Natural killer cell treated with Interleukin-12 subunit alpha and Interleukin-12 subunit beta and Interleukin-15 and Interleukin-18, amount 100 ng/mL, for 72 hours (primary cell): ENCODE measurements around the gene CMSS1. TPM values are rescaled to one million over a fixed set of nuclear protein-coding genes. Genes with fewer than 3 reads are reported as not detected.

Experiments used
- ATAC-seq, 2 donors: fragments of 150-1000 bp; cut with Tn5 transposase in 1 of 2; sonication (Bioruptor Pico), chemical (Tn5 transposase) in 1 of 2; 2 replicates each; pipeline ENCODE4 v1.10.0; 2021
- DNase-seq: peaks from one replicate; pipeline ENCODE4 v3.0.0; 2022; ENCODE audit warnings: low spot score
- H3K27ac Mint-ChIP-seq, 2 donors: 1 replicate in 1 of 2; 2 replicates in 1 of 2; pipeline ENCODE4 v1.8.0; 2022; ENCODE audit warnings: mixed read lengths in 2 of 2, mild to moderate bottlenecking in 1 of 2, moderate library complexity in 1 of 2
- H3K27me3 Mint-ChIP-seq, 2 donors: 1 replicate in 1 of 2; 2 replicates in 1 of 2; pipeline ENCODE4 v1.8.0; 2022; ENCODE audit warnings: mixed read lengths in 2 of 2
- H3K36me3 Mint-ChIP-seq: one replicate; pipeline ENCODE4 v1.8.0; 2022; ENCODE audit warnings: mixed read lengths
- H3K4me1 Mint-ChIP-seq, 2 donors: 1 replicate in 1 of 2; 2 replicates in 1 of 2; pipeline ENCODE4 v1.8.0; 2022; ENCODE audit warnings: low read depth in 2 of 2, mixed read lengths in 2 of 2, mild to moderate bottlenecking in 1 of 2
- H3K4me3 Mint-ChIP-seq: one replicate; pipeline ENCODE4 v1.8.0; 2022; ENCODE audit warnings: mixed read lengths
- H3K9me3 Mint-ChIP-seq: 2 replicates; pipeline ENCODE4 v1.8.0; 2022; ENCODE audit warnings: mixed read lengths
- total RNA-seq, 2 donors: library from RNA; stranded (reverse); gene quantifications; one replicate each; pipeline ENCODE4 v1.2.3, GENCODE V29; 2022

CMSS1 gene
- total RNA-seq, 2 donors from 2014 or later = 35.7 to 67.8 TPM

DNA sequence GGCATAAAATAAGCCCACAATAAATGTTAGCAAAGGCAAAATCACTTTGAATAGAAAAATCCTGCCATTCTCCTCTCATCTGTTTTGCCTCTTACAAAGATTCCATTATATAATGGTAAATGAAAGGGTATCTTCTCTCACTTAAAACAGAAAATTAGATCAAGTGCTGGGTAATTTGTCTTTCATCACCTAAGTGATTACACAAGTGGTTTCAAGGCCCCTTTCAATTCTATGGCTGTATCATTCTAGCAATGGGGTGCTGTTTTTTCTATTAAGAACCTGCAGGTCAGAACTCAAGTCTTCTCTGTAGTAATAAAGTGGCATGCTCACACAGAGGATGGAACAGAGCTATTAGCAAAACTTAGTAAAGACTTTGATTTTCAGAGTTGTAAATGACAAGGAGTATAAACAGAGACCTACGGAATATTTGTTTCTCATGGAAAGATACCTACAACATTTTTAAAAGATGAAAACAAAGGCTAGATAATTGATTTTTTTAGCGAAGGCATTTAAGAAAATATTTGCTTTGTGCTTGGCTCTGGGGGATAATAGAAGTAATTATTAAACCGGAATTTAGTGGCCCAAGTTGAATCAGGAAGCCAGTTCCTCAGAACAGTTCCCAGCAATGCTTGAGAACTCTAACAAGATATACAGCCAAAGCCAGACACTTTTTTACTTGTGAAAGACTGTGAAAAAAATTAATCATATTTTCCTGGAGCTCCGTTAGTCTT is 137.4 kb downstream of the CMSS1 start:
- Mint-ChIP-seq H3K27ac (no peak overlapping the region), H3K4me3 (no peak overlapping the region), H3K36me3 (no peaks in the 10 kb centered on the region), H3K9me3 (no peaks in the 10 kb centered on the region), H3K27me3 (no peaks in the 10 kb centered on the region), H3K4me1 (peaks cover 0 to 5% of the 10 kb centered on the region in 2 donors)
- ATAC-seq (no peak), DNase-seq (no peak)

DNA sequence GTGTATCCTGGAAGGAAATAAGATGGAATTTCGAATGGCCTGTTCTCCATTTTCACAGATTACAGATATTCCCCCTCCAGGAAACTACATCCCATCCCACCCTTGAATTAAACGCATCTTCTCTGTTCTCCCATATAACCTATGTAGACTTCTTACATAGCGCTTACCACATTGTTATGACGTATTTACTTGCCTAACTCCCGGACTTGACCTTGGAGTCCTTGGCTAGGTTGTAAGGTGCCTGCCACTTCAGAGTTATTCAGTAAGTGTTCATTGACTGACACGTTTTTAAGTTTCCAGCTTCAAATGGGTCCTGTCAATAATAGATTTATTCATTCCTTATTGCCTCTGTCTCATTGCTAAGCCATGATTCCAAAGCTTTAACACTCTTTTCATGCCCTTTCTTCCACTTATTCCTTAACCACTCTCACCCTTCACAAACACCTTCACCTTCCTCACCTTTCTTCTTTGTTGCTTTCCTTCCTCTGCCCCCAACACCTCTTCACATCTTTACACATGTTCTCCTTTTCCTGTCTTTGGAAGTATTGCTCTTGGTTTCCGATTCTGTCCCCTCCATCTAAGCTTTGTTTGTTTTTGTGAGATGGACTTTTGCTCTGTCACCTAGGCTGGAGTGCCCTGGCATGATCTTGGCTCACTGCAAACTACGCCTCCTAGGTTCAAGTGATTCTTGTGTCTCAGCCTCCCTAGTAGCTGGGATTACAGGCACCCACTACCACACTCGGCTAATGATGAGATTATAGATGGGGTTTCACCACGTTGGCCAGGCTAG is 138.3 kb downstream of the CMSS1 start:
- Mint-ChIP-seq H3K4me1 (peaks cover 0 to 5% of the 10 kb centered on the region in 2 donors), H3K27ac (no peak overlapping the region), H3K9me3 (no peaks in the 10 kb centered on the region), H3K27me3 (no peaks in the 10 kb centered on the region), H3K36me3 (no peaks in the 10 kb centered on the region), H3K4me3 (no peak overlapping the region)
- ATAC-seq (no peak), DNase-seq (no peak)

DNA sequence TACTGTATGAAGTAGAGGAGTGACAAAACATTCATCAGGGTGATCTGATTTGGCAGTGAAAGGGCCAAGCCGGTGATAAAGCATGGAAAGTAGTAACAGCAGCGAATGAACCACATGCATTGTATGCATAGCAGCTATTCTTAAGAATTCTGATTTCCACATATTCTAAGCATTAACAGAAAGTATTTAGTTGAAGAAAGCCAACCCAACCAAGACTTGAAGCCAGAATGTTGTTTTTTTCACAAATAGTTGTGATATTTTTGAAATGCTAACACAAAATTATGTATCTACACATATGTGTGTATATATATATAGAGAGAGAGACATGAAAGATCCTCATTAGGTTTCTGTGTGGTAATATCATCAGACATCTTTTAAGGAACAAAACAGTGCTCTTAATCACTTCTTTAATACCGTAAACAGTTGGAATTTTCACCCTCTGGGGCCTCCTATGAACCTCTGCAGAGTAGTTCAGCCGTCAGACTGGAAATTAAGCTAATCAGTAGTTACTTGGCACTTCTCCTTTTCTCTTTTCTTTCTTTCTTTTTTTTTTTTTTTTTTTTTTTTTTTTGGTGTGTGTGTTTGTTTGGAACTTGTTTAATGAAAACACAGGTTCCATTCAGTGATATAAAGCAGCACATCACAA is 139.6 kb downstream of the CMSS1 start:
- Mint-ChIP-seq H3K4me3 (no peak overlapping the region), H3K27ac (no peak overlapping the region), H3K9me3 (no peaks in the 10 kb centered on the region), H3K4me1 (peaks cover 4 to 5% of the 10 kb centered on the region in 2 donors), H3K36me3 (no peaks in the 10 kb centered on the region), H3K27me3 (no peaks in the 10 kb centered on the region)
- ATAC-seq = no peak
- no peak for DNase-seq

DNA sequence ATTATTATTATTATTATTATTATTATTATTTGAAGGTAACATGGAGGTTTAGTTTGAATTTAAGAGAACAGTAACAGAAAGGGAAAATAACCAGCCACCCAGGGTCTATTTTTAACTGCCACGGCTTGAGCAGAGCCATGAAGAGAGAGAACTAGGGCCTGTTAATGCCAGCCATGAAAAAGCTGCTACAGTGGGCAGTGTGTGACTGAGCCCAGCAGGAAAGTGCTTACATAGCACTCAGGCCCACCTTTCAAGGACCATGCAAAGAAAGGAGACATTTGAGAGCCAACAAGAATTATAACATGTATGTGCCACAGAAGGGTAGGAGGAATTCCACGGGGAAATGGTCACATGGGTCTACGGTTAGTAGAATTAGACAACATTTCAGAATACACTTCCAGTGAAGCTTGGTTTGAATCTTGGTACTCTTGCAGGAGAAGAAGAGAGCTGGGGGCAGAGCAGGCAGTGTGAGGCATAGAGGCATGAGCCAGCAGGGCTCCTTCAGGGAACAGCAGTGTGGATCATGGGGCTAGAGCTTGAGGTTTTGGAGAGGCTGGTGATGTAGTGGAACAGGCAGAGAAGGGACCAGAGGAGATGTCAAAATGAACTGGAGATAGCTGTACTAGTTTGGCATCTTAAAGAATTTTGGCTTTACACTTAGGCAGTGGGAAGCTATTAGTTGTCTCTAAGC is 140.7 kb downstream of the CMSS1 start:
- Mint-ChIP-seq H3K36me3 (no peaks in the 10 kb centered on the region), H3K9me3 (no peaks in the 10 kb centered on the region), H3K4me3 (no peak overlapping the region), H3K27me3 (no peaks in the 10 kb centered on the region), H3K27ac (no peak overlapping the region), H3K4me1 (peaks cover 4 to 5% of the 10 kb centered on the region in 2 donors)
- no peak for DNase-seq
- ATAC-seq = no peak

DNA sequence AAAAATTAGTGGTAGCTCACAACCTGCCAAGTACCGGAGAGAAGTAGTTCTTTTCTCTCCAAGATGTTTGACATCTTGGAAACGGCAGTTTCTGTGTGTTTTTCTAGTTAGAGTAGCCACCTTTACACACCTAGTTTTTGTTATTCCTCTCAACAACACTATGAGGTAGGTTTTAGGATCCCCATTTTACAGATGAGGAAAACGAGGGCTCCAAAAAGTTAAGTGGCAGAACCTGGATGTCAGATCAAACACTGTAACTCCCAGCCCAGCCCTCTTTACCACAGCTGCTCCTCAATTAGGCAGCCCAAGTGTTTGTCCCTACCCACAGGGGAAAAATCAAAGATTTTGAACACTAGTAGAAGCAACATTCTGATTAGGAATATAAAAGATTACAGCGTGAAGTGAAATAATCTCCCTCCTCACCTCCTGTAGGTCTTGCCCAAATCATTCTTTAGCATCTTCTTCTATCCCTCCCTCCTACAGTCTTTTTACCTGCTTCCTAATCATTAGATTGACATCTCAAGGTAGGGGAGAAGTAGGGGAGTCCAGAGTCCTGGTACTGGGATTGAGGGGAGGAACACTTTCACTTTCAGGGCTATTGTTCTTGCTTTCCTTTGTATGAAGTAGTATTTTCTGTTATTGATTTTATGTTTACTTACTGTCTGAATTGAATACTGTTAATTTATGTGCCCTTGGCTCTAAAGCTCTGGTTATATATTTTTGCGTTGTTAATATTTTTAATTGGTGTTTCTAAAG is 142.6 kb downstream of the CMSS1 start:
- no peak for DNase-seq
- Mint-ChIP-seq H3K4me3 (no peak overlapping the region), H3K9me3 (no peaks in the 10 kb centered on the region), H3K36me3 (no peaks in the 10 kb centered on the region), H3K27ac (no peak overlapping the region), H3K4me1 (peaks cover 0 to 4% of the 10 kb centered on the region in 2 donors), H3K27me3 (no peaks in the 10 kb centered on the region)
- ATAC-seq = no peak

DNA sequence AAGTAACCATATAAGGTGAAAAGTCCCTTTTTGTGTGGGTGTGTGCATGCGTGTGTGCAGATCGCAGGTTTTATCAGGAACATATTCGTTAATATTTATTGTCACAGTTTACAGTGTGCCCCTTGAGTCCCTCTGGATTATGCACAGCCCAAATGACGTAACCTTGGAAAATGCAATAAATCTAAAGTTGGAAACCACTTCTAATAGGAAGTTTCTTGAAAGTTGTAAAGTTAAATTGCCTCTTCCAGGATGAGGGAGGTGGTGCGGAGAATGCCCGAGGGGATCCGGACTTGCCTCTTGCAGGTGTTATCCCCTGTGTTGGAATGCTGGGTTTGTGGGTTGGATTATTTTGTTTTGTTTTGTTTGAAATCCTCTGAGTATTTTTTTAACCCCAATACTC is 143.3 kb downstream of the CMSS1 start:
- H3K4me3 Mint-ChIP-seq = no peak overlapping the region
- H3K27me3 Mint-ChIP-seq = no peaks in the 10 kb centered on the region
- H3K36me3 Mint-ChIP-seq = no peaks in the 10 kb centered on the region
- no peaks in the 10 kb centered on the region for H3K9me3 Mint-ChIP-seq
- ATAC-seq = no peak
- peaks cover 0 to 4% of the 10 kb centered on the region in 2 donors for H3K4me1 Mint-ChIP-seq
- no peak overlapping the region for H3K27ac Mint-ChIP-seq
- DNase-seq = no peak

DNA sequence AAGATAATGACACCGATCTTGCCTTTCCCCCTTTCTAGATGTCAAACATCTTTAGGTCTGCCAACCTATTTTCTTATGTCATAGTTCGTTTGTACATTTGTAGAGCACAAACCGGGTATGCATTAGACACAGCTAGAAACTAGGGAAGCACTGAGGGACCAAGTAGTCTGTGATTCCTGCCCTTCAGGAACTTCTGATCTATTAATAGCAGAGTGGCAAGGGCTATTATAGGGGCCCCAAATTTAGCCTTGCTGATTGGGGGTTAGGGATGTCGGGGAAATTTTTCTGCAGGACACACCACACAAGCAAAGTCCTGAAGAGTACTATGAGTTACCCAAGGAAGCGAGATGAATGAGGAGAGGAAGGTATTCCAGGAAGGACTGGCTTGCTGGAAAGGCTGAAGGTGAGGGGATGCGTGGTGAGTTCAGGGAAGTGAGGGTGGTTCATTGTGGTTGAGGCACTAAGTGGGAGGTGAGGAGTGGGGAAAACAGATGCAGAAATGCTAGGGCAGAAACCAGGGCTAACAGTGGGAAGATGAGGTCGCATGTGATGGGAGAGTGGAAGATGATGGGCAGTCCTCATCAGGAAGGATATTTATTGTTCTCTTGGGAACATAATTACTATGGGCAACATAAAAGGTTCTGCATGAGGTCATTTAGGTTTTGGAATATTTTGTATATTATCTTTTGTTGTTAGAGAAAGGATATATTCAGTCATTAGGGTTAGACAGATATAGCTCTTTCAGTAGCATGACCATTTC is 144.3 kb downstream of the CMSS1 start:
- DNase-seq (no peak), ATAC-seq (no peak)
- H3K36me3 Mint-ChIP-seq = no peaks in the 10 kb centered on the region
- H3K4me1 Mint-ChIP-seq = peaks cover 0 to 4% of the 10 kb centered on the region in 2 donors
- no peaks in the 10 kb centered on the region for H3K9me3 Mint-ChIP-seq
- H3K4me3 Mint-ChIP-seq = no peak overlapping the region
- no peaks in the 10 kb centered on the region for H3K27me3 Mint-ChIP-seq
- H3K27ac Mint-ChIP-seq = no peak overlapping the region

DNA sequence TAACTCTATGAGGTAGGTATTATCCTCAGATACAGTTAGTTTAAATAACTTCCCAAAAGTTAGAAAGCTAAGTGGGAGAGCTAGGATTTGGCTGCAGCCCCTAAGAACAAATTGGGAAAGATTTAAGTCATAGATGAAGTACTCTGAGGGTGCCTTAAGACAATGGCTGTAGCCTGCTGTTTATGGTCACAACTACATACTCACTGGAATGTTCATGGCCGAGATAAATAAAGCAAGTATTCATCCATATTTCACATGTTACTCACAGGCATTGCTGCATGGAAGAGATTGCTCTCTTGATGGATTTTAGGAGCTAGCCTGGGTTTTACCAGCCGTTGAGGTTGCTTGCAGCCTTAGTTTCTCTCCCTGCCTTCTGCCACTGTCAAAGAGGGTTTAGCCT is 145.0 kb downstream of the CMSS1 start:
- peaks cover 0 to 4% of the 10 kb centered on the region in 2 donors for H3K4me1 Mint-ChIP-seq
- no peak overlapping the region for H3K4me3 Mint-ChIP-seq
- ATAC-seq = no peak
- no peaks in the 10 kb centered on the region for H3K9me3 Mint-ChIP-seq
- no peak overlapping the region for H3K27ac Mint-ChIP-seq
- no peaks in the 10 kb centered on the region for H3K27me3 Mint-ChIP-seq
- no peaks in the 10 kb centered on the region for H3K36me3 Mint-ChIP-seq
- DNase-seq = no peak

DNA sequence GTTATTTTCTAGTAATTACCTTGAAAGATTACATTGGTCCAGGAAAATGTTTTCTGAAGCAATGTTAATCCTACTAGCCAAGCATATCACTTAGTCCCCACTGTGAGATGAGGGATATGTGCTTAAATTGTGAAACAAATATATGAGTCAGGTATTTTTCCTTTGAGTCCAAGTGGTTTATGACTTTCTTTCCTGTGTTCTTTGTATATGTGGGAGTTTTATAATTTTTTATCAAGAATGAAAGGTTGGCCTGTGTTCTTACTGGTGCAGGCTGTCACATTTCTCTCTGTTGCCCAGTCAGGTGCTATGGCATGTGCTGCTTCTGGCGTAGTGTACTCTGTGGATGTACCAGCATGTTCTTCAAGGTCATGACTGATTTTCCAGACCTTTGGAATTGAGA is 147.4 kb downstream of the CMSS1 start:
- no peaks in the 10 kb centered on the region for H3K27me3 Mint-ChIP-seq
- H3K27ac Mint-ChIP-seq = no peak overlapping the region
- H3K4me1 Mint-ChIP-seq = peaks cover 14 to 16% of the 10 kb centered on the region in 2 donors
- no peak for ATAC-seq
- H3K4me3 Mint-ChIP-seq = no peak overlapping the region
- DNase-seq = no peak
- H3K9me3 Mint-ChIP-seq = no peaks in the 10 kb centered on the region
- H3K36me3 Mint-ChIP-seq = no peaks in the 10 kb centered on the region

DNA sequence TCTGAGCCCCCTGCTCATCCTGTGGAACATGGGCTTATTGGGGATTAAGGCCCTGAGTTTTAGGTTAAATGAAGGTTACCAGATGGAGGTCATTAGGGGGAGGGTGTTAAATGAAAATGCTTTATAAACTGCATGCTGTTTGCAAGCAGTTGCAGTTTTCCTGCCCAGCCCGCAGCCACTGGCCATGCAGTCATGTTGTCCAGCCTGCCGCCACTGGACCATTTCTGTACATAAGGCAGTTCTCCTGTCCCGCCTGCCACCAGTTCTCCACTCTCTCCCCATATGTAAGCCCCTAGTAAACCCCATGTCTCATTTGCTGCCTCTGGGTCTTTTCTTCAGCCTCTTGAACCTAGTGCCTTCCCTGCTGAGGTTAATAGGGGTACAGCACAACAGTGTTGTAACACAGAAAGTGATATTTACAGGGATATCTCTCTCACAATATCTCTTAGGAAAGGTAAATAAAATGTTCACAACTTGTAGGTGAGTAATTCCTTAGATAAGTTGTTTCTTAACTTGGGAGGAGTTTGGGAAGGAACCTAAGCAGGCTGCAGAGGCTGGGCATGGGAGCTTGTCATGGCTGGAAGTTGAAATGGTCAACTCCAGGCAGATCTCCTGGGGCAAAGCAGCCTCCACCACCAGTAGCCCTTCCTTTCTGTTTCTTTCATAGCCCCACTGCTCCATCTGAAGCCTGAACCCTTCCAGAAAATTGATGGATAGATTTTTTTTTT is 148.2 kb downstream of the CMSS1 start:
- no peak for ATAC-seq
- H3K27ac Mint-ChIP-seq = no peak overlapping the region

DNA sequence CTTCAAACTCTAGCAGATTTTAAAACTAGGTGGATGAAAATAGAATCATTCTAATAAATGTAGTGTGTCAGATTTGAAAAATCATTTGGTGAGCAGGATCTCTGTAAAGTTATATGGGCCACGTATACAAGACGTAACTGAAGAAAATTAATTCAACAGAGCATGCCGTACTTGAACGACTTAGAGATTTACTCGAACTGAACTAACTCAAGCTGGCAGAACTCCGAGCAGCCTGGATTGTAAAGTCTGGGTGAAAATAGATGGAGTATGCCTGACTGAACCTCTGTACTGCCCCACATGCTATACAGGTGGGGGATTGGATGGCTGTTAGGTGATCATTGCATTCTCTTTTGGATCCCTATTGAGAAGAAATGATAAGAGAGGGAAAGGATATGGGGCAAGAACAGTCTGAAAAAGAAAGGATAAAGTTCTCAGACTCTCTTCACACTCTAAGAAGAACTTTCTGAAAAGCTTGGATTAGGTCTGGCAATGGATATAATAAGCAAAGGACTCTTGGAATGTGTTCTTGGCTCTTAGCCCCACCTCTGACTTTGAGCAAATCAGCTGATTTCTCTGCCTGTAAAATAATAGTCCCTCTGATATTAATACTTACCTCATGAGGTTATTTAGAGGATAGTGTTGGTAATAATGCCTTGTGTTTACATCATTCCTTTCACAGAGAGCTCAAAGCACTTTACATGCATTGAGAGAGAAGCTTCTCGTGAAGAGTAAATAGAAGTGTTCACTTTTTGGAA is 149.2 kb downstream of the CMSS1 start:
- H3K27me3 Mint-ChIP-seq = no peaks in the 10 kb centered on the region
- no peak for ATAC-seq
- no peaks in the 10 kb centered on the region for H3K9me3 Mint-ChIP-seq
- no peak overlapping the region for H3K27ac Mint-ChIP-seq
- no peaks in the 10 kb centered on the region for H3K36me3 Mint-ChIP-seq
- DNase-seq = no peak
- H3K4me1 Mint-ChIP-seq = peaks cover 20 to 23% of the 10 kb centered on the region in 2 donors
- no peak overlapping the region for H3K4me3 Mint-ChIP-seq

More for the DNA sequence above, 148.2 kb downstream of the CMSS1 start:
- H3K4me3 Mint-ChIP-seq = no peak overlapping the region
- DNase-seq = no peak
- H3K9me3 Mint-ChIP-seq = no peaks in the 10 kb centered on the region
- H3K36me3 Mint-ChIP-seq = no peaks in the 10 kb centered on the region
- H3K4me1 Mint-ChIP-seq = peaks cover 21 to 23% of the 10 kb centered on the region in 2 donors
- H3K27me3 Mint-ChIP-seq = no peaks in the 10 kb centered on the region

DNA sequence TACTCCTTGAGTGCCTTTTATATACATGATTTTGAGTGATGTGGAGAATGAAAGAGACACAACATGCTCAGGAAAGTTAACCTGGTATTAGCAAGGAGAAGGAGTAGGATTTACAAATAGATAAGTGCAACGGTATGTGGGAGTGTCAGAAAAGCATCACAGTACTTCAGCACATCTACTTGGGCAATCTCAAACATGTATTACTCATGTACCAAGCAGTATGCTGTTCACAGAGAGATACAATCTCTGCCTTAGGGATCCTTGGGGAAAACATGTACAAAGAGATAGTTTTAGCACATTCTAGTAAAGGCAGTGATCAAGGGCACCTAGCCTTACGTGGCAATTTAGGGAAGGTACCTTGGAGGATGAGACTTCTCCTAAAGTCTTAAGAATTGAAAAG is 150.1 kb downstream of the CMSS1 start:
- ATAC-seq = no peak
- H3K27ac Mint-ChIP-seq = no peak overlapping the region
- H3K9me3 Mint-ChIP-seq = no peaks in the 10 kb centered on the region
- H3K36me3 Mint-ChIP-seq = no peaks in the 10 kb centered on the region
- H3K4me1 Mint-ChIP-seq = peaks cover 17 to 23% of the 10 kb centered on the region in 2 donors
- H3K4me3 Mint-ChIP-seq = no peak overlapping the region
- H3K27me3 Mint-ChIP-seq = no peaks in the 10 kb centered on the region
- no peak for DNase-seq
